Effector memory CD8-positive, alpha-beta T cell (primary cell): ENCODE results near the gene ATXN1.
A peak's percentile ranks its signal among the peaks of the same experiment; 100 is the strongest.

ENCODE experiments used
- ATAC-seq: fragments of 150-1000 bp; cut with Tn5 transposase; replicated peaks from 2 replicates; pipeline ENCODE4 v1.10.0; 2021; ENCODE audit warnings: mild to moderate bottlenecking, moderate library complexity
- DNase-seq, 3 experiments: peaks; one replicate each; pipeline ENCODE4 v3.0.0; 2021
- H3K27ac Mint-ChIP-seq, 2 donors: one replicate each; pipeline ENCODE4 v1.8.0; 2022; ENCODE audit warnings: mild to moderate bottlenecking in 2 of 2, mixed read lengths in 2 of 2, moderate library complexity in 2 of 2
- H3K27me3 Mint-ChIP-seq, 2 donors: one replicate each; pipeline ENCODE4 v1.8.0; 2022; ENCODE audit warnings: mixed read lengths in 2 of 2
- H3K36me3 Mint-ChIP-seq: one replicate; pipeline ENCODE4 v1.8.0; 2022; ENCODE audit warnings: mild to moderate bottlenecking, moderate library complexity, mixed read lengths; ENCODE audit not compliant: insufficient read depth
- H3K4me1 Mint-ChIP-seq, 2 donors: one replicate each; pipeline ENCODE4 v1.8.0; 2022; ENCODE audit warnings: low read depth in 2 of 2, mixed read lengths in 2 of 2
- H3K4me3 Mint-ChIP-seq, 2 donors: one replicate each; pipeline ENCODE4 v1.8.0; 2022; ENCODE audit warnings: mild to moderate bottlenecking in 2 of 2, mixed read lengths in 2 of 2, moderate library complexity in 2 of 2
- H3K9me3 Mint-ChIP-seq, 2 donors: one replicate each; pipeline ENCODE4 v1.8.0; 2022; ENCODE audit warnings: mixed read lengths in 2 of 2

Gene ATXN1

DNA sequence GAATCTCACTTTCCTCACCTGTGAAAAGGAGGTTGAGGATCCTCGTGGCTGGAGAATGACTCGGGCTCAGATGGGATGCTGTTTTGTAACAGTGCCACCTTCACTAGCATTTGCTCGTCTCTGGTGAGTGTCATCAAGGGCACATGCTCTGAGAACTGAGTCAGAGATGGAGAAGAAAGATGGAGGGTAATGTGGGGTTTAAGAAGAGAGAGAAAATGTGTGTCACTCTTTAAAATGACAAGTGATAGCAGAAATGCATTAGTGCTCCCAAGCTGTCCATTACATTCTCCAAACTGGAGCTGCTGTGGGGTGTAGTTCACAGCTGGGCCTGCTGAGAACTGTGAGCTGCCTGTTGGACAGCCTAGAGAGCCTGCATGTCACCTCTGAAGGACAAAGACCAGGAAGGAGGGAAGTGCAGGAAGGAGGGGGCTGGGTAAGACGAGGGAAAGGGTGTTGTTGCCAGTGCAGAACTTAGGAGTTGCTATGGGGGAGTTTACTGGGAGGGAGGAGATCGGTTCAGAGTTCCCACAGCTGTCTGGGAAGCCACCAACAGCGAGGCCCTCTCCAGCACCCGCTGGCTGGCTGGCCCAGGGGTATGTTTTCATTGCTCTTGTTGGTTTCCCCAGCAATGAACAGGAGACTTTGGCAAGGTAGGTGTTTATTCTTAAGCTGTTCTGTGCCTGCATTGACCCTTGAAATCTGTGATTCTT is 503.1 kb downstream of the ATXN1 start:
- H3K4me3 Mint-ChIP-seq: no peak overlapping the region
- no peaks in the 10 kb centered on the region for H3K9me3 Mint-ChIP-seq
- H3K27me3 Mint-ChIP-seq: peaks cover 5 to 10% of the 10 kb centered on the region in 2 donors
- no peaks in the 10 kb centered on the region for H3K36me3 Mint-ChIP-seq
- no peak for DNase-seq
- peaks cover 0 to 2% of the 10 kb centered on the region in 2 donors for H3K4me1 Mint-ChIP-seq
- no peak overlapping the region for H3K27ac Mint-ChIP-seq
- ATAC-seq: no peak

DNA sequence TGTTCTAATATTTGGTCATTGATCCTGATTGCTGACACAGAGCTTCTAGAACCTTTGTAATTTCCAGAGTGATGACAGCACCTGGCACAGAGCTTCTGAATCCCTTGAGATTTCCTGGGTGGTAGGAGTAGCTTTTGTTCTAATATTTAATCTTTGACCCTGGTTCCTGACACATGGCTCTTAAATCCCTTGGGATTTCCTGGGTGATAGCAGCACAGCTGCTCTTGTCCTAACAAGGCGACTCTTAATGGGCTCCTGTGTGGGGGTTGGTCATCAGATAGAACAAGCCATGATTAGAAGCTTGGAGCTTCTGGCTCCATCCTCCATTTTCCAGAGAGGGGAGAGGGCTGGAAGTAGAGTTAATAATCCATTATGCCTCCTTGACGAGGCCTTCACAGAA is 504.5 kb downstream of the ATXN1 start:
- Mint-ChIP-seq H3K36me3 (no peaks in the 10 kb centered on the region), H3K4me3 (no peak overlapping the region), H3K27ac (peak overlapping the region in 1 of 2 donors; percentile 39), H3K27me3 (peaks cover 5 to 10% of the 10 kb centered on the region in 2 donors), H3K9me3 (no peaks in the 10 kb centered on the region), H3K4me1 (peaks cover 6 to 10% of the 10 kb centered on the region in 2 donors)
- DNase-seq (no peak), ATAC-seq (no peak)

DNA sequence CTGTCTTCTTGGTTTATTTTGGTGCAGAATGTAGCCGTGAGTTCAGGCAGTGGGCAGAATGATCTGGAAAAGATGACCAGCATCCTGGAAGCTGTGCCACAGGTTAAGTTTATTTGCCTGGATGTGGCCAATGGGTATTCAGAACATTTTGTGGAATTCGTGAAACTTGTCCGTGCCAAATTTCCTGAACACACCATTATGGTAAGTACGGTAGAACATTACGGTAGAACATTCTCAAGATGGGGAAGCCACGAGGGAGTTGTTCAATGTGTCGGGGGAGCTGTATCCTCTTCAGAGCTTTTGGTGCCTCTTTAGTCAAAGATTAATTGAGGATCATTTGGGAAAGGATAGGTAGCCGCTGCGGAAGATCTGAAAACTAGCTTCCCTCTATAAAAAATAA is 506.7 kb downstream of the ATXN1 start:
- H3K36me3 Mint-ChIP-seq: no peaks in the 10 kb centered on the region
- H3K4me1 Mint-ChIP-seq: peaks cover 6 to 10% of the 10 kb centered on the region in 2 donors
- DNase-seq: no peak
- H3K4me3 Mint-ChIP-seq: no peak overlapping the region
- H3K27me3 Mint-ChIP-seq: peaks cover 5 to 10% of the 10 kb centered on the region in 2 donors
- no peak overlapping the region for H3K27ac Mint-ChIP-seq
- H3K9me3 Mint-ChIP-seq: no peaks in the 10 kb centered on the region
- no peak for ATAC-seq

DNA sequence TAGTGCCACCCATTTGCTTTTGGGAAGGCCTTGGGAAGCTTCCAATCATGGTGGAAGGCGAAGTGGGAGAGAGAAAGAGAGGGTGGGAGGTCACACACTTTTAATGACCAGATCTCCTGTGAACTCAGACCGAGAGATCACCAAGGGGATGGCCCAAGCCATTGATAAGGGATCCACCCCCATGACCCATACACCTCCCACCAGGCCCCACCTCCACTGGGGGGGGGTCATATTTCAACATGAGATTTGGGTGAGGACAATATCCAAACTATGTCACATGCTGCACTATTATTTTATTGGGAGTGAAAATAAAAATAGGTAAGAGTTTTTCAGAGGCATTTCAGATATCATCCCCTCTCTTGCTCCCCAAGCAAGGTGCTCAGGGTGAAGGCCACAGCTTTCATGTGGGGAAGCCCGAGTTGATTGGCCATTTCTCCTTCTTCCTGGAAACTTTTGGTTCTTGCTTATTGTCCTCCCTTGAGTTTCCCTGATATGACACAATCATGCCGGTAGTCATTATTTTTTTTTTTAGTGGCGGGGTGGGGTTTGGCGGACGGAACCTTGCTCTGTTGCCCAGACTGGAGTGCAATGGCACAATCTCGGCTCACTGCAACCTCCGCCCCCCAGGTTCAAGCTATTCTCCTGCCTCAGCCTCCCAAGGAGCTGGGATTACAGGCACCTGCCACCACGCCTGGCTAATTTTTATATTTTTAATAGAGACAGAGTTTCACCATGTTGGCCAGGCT is 507.7 kb downstream of the ATXN1 start:
- H3K9me3 Mint-ChIP-seq: no peaks in the 10 kb centered on the region
- DNase-seq (no peak), ATAC-seq (no peak)
- peaks cover 5 to 9% of the 10 kb centered on the region in 2 donors for H3K27me3 Mint-ChIP-seq
- no peaks in the 10 kb centered on the region for H3K36me3 Mint-ChIP-seq
- no peak overlapping the region for H3K4me3 Mint-ChIP-seq
- peaks cover 6 to 10% of the 10 kb centered on the region in 2 donors for H3K4me1 Mint-ChIP-seq
- peak overlapping the region in 1 of 2 donors; percentile 7 for H3K27ac Mint-ChIP-seq

DNA sequence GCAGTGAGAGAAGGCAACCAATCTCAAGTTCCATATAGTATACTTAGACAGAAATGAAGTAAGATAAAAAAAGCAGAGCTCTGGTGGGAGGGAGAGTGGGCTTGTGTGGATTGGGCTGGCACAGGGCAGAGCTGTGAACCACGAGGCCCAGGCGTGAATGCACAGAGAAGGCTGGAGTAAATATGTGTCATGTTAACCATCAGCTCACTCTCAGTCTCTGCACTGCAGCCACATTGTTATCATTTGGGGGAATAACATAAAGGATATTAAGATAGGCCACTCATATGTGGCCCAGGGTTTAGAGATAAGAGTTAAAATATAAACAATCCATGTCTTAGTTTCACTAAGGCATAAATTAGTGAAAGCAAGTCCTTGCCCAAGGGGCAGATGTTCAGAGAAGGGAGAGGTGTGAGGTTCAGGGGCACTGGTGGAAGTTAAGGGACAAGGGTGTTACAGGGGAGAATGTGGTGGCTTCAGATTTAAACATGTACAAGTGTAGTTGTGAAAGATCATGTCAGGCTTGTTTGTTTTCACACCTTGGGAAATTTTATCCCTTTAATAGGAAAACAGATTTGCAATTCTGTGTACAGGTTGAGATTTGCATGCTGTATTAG is 508.5 kb downstream of the ATXN1 start:
- peak; percentile 96 for ATAC-seq
- peaks cover under 1 to 5% of the 10 kb centered on the region in 2 donors for H3K27me3 Mint-ChIP-seq
- no peak overlapping the region for H3K4me3 Mint-ChIP-seq
- DNase-seq: peak in 1 of 3 experiments; percentile 15
- peaks cover 6 to 10% of the 10 kb centered on the region in 2 donors for H3K4me1 Mint-ChIP-seq
- no peaks in the 10 kb centered on the region for H3K9me3 Mint-ChIP-seq
- no peaks in the 10 kb centered on the region for H3K36me3 Mint-ChIP-seq
- H3K27ac Mint-ChIP-seq: peak overlapping the region; percentile 7 to 16

- no peaks in the 10 kb centered on the region for H3K36me3 Mint-ChIP-seq
- no peak overlapping the region for H3K27ac Mint-ChIP-seq
- DNase-seq (no peak), ATAC-seq (no peak)
- H3K4me1 Mint-ChIP-seq: peaks cover 6 to 10% of the 10 kb centered on the region in 2 donors
- no peak overlapping the region for H3K4me3 Mint-ChIP-seq
- peaks cover 0 to 5% of the 10 kb centered on the region in 2 donors for H3K27me3 Mint-ChIP-seq
- H3K9me3 Mint-ChIP-seq: no peaks in the 10 kb centered on the region
These were observed 509.6 kb downstream of the ATXN1 start for GRCh38 chr6:16251706-16252105.

DNA sequence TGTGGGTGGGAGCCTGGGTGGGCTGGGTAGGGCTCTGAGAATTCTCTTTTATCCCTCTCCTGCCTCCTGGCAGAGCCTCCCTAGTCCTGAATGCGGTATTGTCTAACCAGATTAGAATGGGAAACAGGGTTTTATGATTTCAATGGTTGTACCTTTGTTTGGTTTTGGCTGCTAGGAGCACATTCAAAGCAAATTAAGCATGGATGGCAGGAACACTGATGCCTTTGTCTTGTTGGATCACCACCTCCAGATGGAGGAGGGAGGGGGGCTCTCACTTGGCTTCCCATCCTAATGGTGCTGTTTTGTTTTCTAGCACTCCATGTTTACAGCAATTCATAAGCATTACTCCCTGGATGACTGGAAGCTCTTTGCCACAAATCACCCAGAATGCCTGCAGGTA is 511.3 kb downstream of the ATXN1 start:
- H3K27me3 Mint-ChIP-seq: peaks cover 12 to 22% of the 10 kb centered on the region in 2 donors
- no peaks in the 10 kb centered on the region for H3K9me3 Mint-ChIP-seq
- H3K4me1 Mint-ChIP-seq: peaks cover 6 to 10% of the 10 kb centered on the region in 2 donors
- no peak for DNase-seq
- no peaks in the 10 kb centered on the region for H3K36me3 Mint-ChIP-seq
- no peak overlapping the region for H3K27ac Mint-ChIP-seq
- no peak overlapping the region for H3K4me3 Mint-ChIP-seq
- ATAC-seq: no peak
